ENCODE data around the gene BEND3.

Gene BEND3

DNA sequence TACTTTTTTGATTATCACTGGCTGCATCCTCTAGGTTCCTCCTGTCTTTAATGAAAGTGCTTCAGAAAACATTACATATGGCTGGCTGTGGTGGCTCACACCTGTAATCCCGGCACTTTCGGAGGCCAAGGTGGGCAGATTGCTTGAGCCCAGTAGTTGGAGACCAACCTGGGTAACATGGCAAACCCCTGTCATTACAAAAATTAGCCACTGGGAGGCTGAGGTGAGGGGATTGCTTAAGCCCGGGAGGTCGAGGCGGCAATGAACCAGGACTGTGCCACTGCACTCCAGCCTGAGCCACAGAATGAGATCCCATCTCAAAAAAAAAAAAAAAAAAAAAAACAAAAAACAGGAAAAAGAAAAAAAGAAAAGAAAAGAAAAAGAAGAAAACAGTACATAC lies 35.3 kb downstream of the BEND3 start:
- peak in 1 of 3 experiments; percentile 7 for DNase-seq

DNA sequence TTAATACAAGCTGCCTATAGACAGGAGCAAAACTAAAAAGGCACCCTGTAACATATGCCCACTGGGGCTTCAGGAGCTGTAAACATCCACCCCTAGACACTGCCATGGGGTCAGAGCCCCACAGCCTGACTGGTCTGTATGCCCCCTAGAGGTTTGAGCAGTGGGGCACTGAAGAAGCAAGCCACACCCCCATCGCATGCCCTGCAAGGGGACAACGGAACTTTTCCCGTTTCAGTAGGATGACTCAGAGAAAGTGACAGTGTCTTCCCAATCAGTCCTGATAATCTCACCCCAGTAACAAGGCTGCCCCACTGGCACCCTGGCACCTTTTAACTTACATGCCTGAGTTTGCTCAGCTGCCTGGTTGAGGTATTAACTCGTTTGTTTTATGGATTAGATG lies 35.9 kb downstream of the BEND3 start:
- no peak for DNase-seq

DNA sequence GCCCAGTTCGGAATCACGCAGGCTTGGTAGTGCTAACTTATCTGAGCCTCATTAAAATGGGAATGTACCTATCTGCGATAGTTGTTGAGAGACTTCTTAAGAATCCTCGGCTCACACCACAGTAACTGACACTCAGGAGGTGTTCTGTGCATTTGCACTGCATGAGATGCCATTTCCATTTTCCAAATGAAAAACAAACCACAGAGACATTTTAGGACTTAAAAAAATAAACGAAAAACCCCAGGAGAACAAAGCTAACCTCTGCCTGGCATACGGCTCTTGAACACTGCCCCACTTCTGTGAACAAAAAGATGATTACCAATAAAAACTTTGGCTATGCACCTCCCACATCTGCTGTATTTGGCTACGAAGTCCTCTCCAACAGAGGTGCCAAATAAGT lies 37.6 kb downstream of the BEND3 start:
- no peak for DNase-seq

DNA sequence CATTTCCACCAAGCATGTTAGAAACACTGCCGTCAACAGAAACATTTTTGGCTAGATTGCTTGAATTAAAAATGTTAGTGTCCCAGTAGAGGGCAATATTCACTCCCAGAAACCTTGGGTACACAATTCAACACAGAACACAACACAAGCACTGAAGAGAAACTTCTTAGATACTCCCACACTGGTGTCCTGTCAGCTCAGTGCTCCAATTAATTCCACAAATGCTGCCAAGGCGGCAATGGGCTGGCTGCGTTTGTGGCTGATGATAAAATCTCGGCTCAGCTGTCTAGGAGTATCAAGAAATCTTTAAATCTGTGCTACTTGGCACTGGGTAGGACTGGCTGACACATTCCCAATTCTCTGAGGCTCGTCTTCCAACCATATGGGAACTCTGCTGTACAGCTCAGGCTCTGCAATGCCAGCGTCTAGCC lies 39.3 kb downstream of the BEND3 start:
- DNase-seq, result no peak

DNA sequence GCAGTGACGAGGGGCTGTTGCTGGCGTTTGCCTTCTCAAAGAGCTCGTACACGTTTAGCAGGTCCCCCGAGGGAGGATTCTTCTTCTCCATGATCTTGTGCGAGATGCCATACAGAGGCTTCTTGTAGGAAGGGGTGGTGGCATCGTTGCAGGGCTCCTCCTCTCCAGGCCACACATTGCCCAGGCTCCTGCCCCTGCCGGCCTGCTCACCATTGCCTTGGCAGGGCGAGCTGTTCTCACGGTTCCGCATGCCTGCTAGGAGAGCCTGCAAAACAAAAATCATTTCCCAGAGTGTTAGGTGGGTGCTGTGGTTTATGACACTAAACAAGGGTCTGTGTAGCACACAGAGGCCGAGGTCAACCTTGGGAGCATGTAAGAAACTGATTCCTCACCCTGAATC lies 44.6 kb downstream of the BEND3 start:
- DNase-seq, result no peak

DNA sequence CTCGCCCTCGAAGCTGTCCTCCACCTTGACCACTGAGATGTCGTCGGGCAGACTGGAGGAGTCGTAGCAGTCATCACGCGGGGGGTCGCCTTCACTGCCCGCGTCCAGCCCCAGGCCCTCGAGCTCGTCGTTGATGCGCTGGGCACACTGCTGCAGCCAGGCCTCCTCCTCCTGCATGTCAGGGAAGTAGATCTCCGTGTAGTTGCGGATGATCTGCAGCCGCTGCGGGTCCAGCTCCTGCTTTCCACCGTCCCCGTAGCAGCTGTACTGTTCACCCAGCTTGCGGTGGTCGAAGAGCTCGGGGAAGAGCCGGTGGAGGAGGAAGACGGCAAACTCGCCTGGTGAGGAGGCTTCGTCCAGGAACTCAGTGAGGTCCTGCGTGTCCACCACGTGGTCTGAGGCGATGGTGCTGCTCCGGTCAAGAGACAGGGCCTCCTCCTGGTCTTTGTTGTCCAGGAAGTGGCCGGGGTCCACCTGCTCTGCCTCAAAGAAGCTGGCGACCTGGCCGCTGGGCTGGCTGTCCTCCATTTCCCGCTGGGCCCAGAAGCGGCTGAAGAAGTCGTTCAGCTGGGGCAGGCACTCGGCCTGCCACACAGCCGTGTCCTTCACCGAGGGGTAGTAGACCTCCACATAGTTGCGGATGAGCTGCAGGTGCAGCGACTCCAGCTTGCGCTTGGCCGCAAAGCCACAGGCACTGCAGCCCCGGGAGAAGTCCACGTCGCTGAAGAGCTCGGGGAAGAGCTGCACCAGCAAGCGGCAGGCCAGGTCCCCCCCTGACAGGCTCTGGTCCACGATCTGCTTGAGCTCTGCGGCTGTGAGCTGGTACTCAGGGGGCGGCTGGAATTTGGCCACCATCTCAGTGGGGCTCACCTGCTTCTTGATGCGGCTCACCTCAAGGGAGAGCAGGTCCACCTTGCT lies 45.4 kb downstream of the BEND3 start:
- DNase-seq, result no peak

DNA sequence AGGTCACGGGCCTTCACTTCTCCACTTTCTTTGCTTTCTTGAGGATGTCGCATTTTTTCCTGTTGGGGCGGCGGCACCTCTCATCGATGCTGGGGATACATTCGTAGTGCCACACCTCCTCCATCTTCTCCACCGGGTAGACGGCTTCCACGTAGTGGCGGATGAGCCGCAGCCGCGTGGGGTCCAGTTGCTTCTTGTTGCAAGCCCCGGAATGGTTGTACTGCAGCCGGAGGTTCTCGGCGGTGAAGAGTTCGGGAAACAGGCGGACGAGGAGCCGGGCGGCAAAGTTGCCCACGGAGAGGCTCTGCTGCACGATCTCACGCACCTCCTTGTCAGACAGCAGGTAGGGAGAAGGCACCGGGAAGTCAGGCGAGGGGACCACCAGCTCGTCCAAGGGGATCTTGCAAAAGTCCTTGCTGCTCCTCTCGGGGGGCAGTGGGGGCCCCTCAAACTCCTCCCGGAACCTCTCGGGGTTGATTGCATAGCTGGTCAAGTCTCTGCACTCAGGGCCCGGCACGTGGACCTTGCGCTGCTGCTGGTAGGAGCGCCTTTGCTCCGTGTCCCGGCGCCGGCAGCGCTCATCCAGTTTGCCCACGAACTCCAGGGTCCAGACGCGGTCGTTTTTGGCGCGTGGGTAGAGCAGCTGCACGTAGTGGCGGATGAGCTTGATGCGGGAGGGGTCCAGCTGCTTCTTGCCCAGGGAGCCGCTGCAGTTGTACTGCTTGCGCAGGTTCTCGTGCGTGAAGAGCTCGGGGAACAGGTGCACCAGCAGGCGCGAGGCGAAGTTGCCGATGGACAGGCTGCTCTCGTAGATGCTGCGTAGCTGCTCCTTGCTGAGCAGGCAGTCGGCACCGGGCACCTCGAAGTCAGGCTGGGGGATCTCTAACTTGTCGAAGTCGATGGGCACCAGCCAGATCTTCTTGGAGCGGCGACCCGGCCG lies 46.4 kb downstream of the BEND3 start:
- DNase-seq, result no peak

DNA sequence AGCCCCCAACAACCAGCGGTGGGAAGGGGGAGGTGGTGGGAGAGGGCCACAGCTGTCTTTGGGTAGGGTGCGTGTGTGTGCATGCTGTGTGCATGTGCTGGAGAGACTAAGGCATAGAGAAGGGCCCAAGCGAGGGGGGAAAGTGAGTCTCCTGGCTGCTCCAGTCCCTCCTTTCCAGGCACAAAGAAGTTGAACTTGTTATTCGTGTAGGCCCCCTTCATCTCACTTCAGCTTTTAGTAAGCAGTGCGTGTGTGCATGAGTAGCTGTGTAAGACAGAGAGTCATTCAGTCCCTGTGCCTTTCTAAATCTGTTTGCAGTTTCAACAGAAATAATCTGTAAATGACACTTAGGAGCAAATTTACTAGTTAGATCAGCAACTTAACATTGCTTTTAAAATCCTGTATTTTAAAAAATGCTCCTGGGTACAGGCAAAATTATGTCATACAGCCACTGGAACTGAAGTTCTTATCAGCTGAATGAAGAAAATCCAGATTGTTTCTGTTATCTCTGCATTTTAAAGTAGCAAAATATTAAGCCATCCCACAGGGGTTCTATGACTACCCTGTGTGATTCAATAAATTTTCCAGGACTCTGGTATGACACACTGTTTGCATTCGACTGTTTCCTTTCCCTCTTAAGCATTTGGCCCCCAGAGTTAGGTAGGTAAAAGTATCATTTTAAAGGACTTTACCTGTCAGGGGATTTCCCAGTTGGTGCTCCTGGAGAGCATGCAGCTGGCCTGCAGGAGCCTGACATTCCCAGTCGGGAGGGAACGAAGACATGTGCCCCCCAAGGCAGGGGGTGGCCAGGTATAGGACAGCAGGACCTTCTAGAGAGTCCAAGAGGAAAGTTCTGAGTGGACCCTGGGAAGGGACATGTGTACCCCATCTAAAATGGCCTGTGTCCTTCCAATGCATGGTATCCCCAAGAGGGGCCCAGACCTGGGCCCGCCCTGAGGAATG lies 48.3 kb downstream of the BEND3 start:
- no peak for DNase-seq

DNA sequence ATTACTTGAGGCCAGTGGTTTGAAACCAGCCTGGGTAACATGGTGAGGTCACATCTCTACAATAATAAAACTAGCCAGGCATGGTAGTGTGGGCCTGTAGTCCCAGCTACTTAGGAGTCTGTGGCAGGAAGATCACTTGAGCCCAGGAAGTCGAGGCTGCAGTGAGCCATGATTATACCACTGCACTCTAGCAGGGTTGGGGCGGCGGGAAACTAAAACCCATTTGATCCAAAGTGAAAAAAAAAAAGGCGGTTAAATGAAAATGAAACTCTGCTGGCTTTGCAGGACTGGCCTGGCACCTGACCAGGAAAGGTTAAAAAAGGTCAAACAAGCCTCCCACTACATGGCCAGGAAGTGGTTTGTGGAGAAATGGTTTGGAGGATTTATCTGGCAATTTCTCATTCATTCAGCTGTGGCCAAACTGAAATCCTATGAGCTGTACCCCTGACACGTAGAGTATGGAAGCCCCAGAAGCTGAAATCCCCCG lies 50.7 kb downstream of the BEND3 start:
- no peak for DNase-seq

DNA sequence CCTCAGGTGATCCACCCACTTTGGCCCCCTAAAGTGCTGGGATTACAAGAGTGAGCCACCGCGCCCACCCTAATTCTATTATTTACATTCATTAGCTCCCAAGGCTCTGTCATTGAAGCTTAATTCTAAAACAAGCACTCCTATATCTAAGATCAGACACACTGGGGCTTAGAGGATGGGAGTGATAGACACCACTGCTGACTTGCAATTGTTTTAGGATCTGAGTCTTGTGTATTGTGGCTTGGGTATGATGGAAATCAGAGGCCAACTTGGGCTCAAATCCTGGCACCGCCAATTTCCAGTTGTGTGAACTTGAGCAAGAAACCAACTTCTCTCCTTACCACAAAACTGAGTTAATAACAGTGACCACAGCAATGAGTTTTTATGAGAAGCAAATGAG lies 52.6 kb downstream of the BEND3 start:
- DNase-seq, result no peak

DNA sequence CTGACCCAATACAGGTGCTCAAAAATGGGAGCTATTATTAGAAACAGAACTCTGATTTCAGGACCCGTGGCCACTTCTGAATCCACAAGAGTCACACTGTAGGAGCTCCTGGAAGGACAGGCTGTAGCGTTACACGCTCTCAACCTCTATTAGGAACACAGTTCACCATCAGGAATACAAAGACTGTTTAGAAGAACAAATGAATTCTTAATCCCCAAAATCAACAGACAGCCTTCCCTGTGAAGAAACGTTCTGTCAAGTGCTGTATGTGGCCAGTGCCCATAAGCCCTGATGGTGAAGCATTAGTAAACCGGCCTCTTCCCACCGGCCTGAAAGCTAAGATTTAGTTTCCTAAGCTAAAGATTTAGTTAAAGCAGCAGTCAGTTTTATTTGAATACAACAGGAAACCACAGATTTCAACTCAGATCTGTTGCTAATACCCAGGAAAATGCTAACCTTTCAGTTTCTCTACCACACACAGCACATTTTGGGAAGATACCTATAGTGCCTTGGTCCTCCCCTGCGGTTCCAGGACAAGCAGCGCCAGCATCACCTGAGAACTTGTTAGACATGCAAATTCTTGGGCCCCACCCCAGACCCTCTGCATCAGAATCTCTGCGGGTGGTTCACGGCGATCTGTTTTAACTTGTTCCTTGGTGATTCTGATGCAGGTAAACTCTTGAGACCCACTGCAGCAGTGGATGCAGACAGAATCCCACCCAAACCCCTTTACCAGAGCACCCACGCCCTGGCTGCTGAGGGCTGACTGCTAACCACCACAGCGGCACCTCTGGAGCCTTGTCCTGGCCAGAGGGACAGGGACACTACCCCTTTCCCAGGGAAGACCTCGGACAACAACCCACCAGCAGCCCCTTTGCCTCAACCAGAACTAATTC lies 53.9 kb downstream of the BEND3 start:
- no peak for DNase-seq

DNA sequence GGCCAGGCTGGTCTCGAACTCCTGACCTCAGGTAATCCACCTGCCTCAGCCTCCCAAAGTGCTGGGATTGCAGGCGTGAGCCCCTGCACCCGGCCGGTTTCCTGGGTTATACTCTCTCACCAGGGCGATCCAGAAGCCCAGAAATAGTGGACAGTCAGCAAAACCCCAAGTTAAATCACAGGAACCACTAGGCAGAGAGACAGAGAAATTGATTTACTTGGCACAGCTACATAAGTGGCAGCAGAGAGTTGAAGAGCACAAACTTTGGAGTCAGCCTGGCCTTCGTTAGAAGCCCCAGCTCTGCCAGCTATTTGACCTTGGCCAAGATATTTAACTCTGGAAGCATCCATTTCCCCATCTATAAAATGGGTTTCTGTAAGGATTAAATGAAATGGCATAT lies 54.6 kb downstream of the BEND3 start:
- DNase-seq, result no peak

DNA sequence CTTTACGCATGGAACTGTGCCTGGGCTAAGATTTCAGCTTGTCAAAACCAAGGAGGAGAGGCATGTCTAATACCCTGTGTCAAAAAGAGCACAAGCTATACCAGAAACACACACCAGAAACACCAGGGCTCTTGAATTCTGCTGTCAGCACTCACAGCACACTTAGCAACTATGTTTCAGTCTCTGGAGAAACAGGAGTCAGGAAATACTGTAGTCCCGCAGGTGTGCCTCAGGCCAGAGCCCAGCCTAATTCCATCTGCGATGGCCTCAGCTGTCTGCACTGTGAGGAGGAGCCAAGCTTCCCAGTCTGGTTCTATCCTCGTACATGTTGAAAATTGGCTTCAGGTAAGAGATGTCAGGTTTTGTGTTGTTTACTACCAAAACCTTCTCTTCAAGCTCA lies 55.7 kb downstream of the BEND3 start:
- no peak for DNase-seq

DNA sequence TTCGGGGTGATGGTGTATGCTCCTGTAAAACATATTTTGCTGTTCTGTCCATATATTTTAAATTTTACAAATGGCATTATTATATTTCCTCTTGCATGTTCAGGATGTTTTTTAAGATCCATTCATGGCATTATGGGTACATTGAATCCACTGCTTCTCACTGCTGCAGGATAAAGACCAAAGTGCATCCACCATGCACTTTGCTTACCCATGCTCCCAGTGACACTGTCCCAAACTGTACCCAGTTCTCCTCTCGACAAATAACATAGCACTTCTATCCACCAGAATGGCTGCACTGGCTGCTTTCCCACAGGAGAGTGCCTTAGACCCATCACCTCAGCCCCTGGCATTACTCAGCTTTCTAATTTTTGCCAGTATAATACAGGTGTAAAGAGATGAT lies 57.6 kb downstream of the BEND3 start:
- no peak for DNase-seq

DNA sequence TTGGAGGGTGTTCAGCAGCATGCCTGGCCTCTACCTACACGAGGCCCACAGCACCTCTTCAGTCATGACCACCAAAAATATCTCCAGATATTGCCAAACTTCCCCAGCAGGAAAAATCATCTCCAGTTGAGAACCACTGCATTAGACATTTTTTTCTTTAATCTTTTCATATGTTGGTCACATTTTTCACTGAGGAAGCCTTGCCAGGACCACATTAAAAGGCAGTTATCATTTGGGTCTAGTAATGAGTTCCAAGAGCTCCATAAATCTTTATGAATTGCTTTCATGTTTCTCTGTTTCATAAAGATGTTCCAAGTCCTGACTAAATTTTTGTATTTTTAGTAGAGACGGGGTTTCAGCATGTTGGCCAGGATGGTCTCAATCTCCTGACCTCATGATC lies 58.5 kb downstream of the BEND3 start:
- no peak for DNase-seq

DNA sequence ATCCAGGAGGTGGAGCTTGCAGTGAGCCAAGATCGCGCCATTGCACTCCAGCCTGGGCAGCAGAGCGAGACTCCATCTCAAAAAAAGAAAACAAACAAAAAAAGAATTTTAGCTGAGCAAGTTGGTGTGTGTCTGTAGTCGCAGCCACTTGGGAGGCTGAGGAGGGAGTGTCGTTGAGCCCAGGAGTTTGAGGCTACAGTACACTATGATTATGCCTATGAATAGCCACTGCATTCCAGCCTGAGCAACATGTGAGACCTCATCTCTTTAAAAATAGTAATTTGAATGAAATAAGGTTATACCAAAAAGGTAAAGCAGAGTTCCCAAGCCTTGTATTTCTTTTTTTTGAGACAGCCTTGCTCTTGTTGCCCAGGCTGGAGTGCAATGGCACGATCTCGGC lies 67.5 kb downstream of the BEND3 start:
- DNase-seq, result no peak

DNA sequence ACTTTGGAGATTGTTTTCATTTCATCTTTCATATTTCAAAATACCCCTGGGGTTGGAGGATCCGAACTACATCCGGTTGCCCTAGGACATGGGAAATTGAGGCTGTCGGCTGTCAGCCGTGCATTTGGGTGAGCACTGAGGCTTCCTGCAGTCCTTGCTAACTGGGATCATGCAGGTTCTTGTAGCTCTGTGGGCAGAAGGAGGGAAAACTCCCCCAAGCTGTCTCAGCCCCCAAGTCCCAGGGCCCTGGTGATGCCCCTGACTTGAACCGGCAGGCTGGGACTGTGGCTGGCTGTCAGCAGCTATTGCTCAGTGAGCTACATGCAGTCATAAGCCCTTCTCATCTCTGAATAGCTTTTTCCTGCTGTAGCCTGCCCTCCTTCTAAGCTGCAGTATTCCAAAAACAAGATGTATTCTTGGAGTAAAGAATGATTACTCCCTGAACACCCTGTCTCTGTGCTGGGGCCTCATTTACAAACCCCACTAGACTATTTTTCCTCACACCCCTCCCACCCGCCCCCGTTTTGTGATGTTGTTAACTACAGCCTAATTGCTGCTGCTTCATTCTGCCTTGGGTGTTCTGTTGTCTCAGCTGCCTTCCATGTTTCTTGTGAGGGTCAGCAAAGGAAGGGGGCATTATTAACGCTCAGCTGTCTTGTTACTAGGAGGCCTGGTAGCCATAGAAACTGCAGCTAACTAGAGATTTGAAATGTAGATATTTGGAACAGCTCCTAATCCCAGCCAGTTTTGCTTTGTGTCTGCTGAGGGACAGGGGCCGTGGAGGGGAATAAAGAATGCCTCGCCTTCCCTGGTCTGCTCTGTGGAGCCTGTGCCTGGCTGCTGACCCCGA lies 69.3 kb downstream of the BEND3 start:
- peak in 2 of 3 experiments; percentile 52 to 89 for DNase-seq

DNA sequence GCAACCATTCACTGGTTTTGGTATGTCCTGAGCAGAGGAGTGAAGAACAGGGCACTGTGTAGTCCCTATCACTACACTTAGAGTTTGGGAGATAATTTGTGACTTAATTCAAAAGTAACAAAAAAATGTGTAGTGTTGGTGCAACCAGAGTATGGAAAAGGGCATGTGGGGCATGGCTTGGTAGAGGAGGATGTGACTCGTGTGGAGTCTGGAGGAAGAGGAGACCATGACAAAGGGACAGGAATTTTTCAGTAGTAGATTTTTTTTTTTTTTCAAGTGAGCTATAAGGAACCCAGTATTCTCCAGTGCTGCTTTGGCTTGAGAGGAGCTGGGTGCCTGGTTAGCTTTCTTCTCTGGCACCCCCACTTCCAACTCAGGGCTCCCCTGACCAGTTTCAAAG lies 82.2 kb downstream of the BEND3 start:
- no peak for DNase-seq

DNA sequence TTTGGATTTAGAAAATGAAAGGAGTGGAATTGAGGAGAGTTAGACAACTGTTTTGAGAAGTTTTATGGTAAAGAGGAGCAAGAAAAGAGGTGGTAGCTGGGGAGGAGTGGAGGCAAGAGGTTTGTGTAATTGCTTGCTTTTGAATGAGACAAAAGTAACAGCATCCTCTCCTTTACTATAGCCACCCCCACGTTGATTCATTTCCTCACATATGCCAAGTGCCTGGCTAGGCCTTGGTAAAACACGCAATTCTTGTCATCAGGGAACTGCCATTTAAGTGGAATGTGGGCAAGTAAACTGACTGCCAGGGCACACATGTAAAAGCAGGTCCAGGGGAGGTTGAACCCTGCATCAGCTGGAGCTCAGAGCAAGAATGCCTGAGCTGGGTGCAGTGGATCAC lies 83.3 kb downstream of the BEND3 start:
- no peak for DNase-seq

DNA sequence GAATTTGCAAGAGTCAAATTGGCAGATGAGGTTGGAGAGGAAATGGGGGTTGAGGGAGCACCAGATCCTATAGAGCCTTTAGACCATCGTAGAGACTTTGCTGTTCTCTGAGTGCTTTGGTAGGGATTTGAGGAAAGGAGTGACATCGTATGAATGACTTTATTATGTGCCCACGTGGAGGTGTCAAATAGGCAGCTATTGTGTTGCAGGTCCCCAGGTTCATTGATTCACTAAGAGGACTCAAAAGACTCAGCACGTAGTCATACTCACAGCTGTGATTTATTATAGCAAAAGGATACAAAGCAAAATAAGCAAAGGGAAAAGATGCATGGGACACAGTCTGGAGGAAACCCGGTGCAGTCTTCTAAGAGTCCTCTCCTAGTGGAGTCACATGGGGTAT lies 85.2 kb downstream of the BEND3 start:
- DNase-seq, result no peak
